SKM-1 (cell line): Measurements from ENCODE around the gene AATF.

Experiments used
- DNase-seq: peaks from one replicate; lab custom pipeline; 2025; ENCODE audit not compliant: unreplicated experiment; lab: John Stamatoyannopoulos, UW

Gene AATF

GRCh38 chr17:36977568-36977967, 28.8 kb downstream of the AATF start:
- no peak for DNase-seq

- DNase-seq = no peak
Observed at GRCh38 chr17:36978810-36979564, 30.2 kb downstream of the AATF start.

- no peak for DNase-seq
Observed at GRCh38 chr17:36979565-36979941, 30.8 kb downstream of the AATF start.

- no peak for DNase-seq
Observed at GRCh38 chr17:36980280-36980761, 31.6 kb downstream of the AATF start.

GRCh38 chr17:36983618-36984017, 34.9 kb downstream of the AATF start:
- no peak for DNase-seq

GRCh38 chr17:36989173-36989572, 40.4 kb downstream of the AATF start:
- no peak for DNase-seq

GRCh38 chr17:36992701-36993100, 43.9 kb downstream of the AATF start:
- DNase-seq = no peak

GRCh38 chr17:36993227-36993626, 44.5 kb downstream of the AATF start:
- no peak for DNase-seq

- DNase-seq = no peak
Observed at GRCh38 chr17:36994438-36994837, 45.7 kb downstream of the AATF start.

- DNase-seq = peak; percentile 58
Observed at GRCh38 chr17:36999471-36999870, 50.7 kb downstream of the AATF start.

GRCh38 chr17:37016780-37017179, 68.0 kb downstream of the AATF start:
- DNase-seq = no peak

GRCh38 chr17:37017404-37017803, 68.7 kb downstream of the AATF start:
- no peak for DNase-seq

- no peak for DNase-seq
Observed at GRCh38 chr17:37019117-37019740, 70.5 kb downstream of the AATF start.

- DNase-seq = no peak
Observed at GRCh38 chr17:37019741-37020129, 71.0 kb downstream of the AATF start.

GRCh38 chr17:37024181-37024637, 75.5 kb downstream of the AATF start:
- DNase-seq = peak; percentile 13

GRCh38 chr17:37025238-37025637, 76.5 kb downstream of the AATF start:
- no peak for DNase-seq

- no peak for DNase-seq
Observed at GRCh38 chr17:37025847-37026530, 77.2 kb downstream of the AATF start.

- DNase-seq = no peak
Observed at GRCh38 chr17:37026531-37026869, 77.7 kb downstream of the AATF start.

GRCh38 chr17:37028040-37028439, 79.3 kb downstream of the AATF start:
- no peak for DNase-seq

- DNase-seq = no peak
Observed at GRCh38 chr17:37031493-37032083, 82.8 kb downstream of the AATF start.

- no peak for DNase-seq
Observed at GRCh38 chr17:37037590-37038155, 88.9 kb downstream of the AATF start.
